ENCODE measurements around the gene CNPY1.
"Not testable (repeated sequence)": the region's sequence is repeated elsewhere in the genome, so short reads cannot be mapped to it uniquely, and the experiment has no call there.

Gene CNPY1

GRCh38 chr7:155578016-155578415, 31.7 kb upstream of the CNPY1 start:
- DNase-seq (ENCODE audit: low read depth in 2 of 2) = no peak

- no peak for DNase-seq (ENCODE audit: low read depth in 2 of 2)
Measured at GRCh38 chr7:155577509-155577905, 31.1 kb upstream of the CNPY1 start.

- no peak for DNase-seq (ENCODE audit: low read depth in 2 of 2)
Measured at GRCh38 chr7:155576900-155577508, 30.6 kb upstream of the CNPY1 start.

GRCh38 chr7:155576416-155576815, 30.1 kb upstream of the CNPY1 start:
- no peak for DNase-seq (ENCODE audit: low read depth in 2 of 2)

GRCh38 chr7:155574556-155575290, 28.4 kb upstream of the CNPY1 start:
- DNase-seq (ENCODE audit: low read depth in 2 of 2) = no peak

GRCh38 chr7:155571581-155572345, 25.4 kb upstream of the CNPY1 start:
- DNase-seq (ENCODE audit: low read depth in 2 of 2) = no peak

- DNase-seq (ENCODE audit: low read depth in 2 of 2) = no peak
Measured at GRCh38 chr7:155570991-155571390, 24.6 kb upstream of the CNPY1 start.

GRCh38 chr7:155570171-155570958, 24.0 kb upstream of the CNPY1 start:
- no peak for DNase-seq (ENCODE audit: low read depth in 2 of 2)

- no peak for DNase-seq (ENCODE audit: low read depth in 2 of 2)
Measured at GRCh38 chr7:155569681-155570080, 23.3 kb upstream of the CNPY1 start.

GRCh38 chr7:155568842-155569494, 22.6 kb upstream of the CNPY1 start:
- DNase-seq (ENCODE audit: low read depth in 2 of 2) = no peak

GRCh38 chr7:155568333-155568660, 21.9 kb upstream of the CNPY1 start:
- DNase-seq (ENCODE audit: low read depth in 2 of 2) = no peak

- no peak for DNase-seq (ENCODE audit: low read depth in 2 of 2)
Measured at GRCh38 chr7:155567646-155568332, 21.4 kb upstream of the CNPY1 start.

- DNase-seq (ENCODE audit: low read depth in 2 of 2) = no peak
Measured at GRCh38 chr7:155566011-155566836, 19.9 kb upstream of the CNPY1 start.

GRCh38 chr7:155565596-155565995, 19.2 kb upstream of the CNPY1 start:
- no peak for DNase-seq (ENCODE audit: low read depth in 2 of 2)

GRCh38 chr7:155562976-155563375, 16.6 kb upstream of the CNPY1 start:
- not testable (repeated sequence) for DNase-seq (ENCODE audit: low read depth in 2 of 2)

GRCh38 chr7:155562106-155562505, 15.7 kb upstream of the CNPY1 start:
- DNase-seq (ENCODE audit: low read depth in 2 of 2) = no peak

- DNase-seq (ENCODE audit: low read depth in 2 of 2) = no peak
Measured at GRCh38 chr7:155560982-155561686, 14.8 kb upstream of the CNPY1 start.

- no peak for DNase-seq (ENCODE audit: low read depth in 2 of 2)
Measured at GRCh38 chr7:155560196-155560885, 14.0 kb upstream of the CNPY1 start.

All from fibroblast of skin of left biceps (primary cell).